GM12878 (cell line): ENCODE results near the gene PRDM16. TPM values are rescaled to one million over a fixed set of nuclear protein-coding genes. Genes with fewer than 3 reads are reported as not detected.

Experiments
- ATAC-seq: fragments of 200-7000 bp; cut with Tn5 transposase; 3 replicates; pipeline ENCODE4 v1.9.1; 2020; ENCODE audit warnings: mild to moderate bottlenecking, moderate library complexity
- BruUV-seq: library from RNA; stranded (reverse); fragments of 400-500 nt; replicated peaks from 2 replicates; lab custom pipeline; 2021; lab: Mats Ljungman, UMichigan
- CTCF ChIA-PET: fragments of 300-600 bp; sonication (Branson Sonifier 250); formaldehyde crosslinking; extraction: SDS; loops from one replicate; lab custom pipeline; 2021; ENCODE audit warnings: inconsistent platforms; lab: Yijun Ruan, JAX
- POLR2A ChIA-PET: fragments of 350-600 bp; formaldehyde crosslinking; extraction: SDS; loops from one replicate; lab custom pipeline; 2021; ENCODE audit warnings: inconsistent platforms; lab: Charles Lee
- RAD21 ChIA-PET: fragments of 300-600 bp; sonication (Branson Sonifier 250); formaldehyde crosslinking; loops from one replicate; lab custom pipeline; 2023; ENCODE audit warnings: antibody characterized with exemption; ENCODE audit not compliant: unreplicated experiment; lab: Charles Lee
- SMC1A ChIA-PET: fragments of 300-600 bp; sonication (Branson Sonifier 250); formaldehyde crosslinking; loops from one replicate; lab custom pipeline; 2023; ENCODE audit not compliant: unreplicated experiment, uncharacterized antibody; lab: Charles Lee
- DNase-seq: peaks from one replicate; pipeline ENCODE4 v3.0.0-alpha.2; 2011; ENCODE audit warnings: low read depth, low spot score
- FAIRE-seq: peaks from 3 replicates; lab custom pipeline; 2011; peaks lifted over from hg19 to GRCh38; lab: Jason Lieb, UNC
- H2AFZ ChIP-seq: 2 replicates; pipeline ENCODE4 v1.6.0; 2011; ENCODE audit warnings: low read depth, low read length, control low read depth; ENCODE audit not compliant: control insufficient read depth
- H3K27ac ChIP-seq: 2 replicates; pipeline ENCODE4 v1.5.1; 2011; ENCODE audit warnings: control low read depth; ENCODE audit not compliant: control insufficient read depth, insufficient read depth
- H3K27me3 ChIP-seq, 2 experiments: replicated peaks in 1 of 2; 2 replicates each; pipeline versions ENCODE4 v1.6.0 to v1.6.1; 2011; ENCODE audit warnings: low read length in 1 of 2; ENCODE audit not compliant: control insufficient read depth in 2 of 2, insufficient read depth in 2 of 2
- H3K36me3 ChIP-seq, 2 experiments: 2 replicates each; pipeline ENCODE4 v1.5.1; 2011; ENCODE audit warnings: low read length in 1 of 2; ENCODE audit not compliant: control insufficient read depth in 2 of 2, insufficient read depth in 2 of 2
- H3K4me1 ChIP-seq: 2 replicates; pipeline ENCODE4 v1.6.1; 2011; ENCODE audit warnings: mild to moderate bottlenecking, low read length, moderate library complexity, mixed read lengths; ENCODE audit not compliant: control insufficient read depth, insufficient read depth
- H3K4me2 ChIP-seq: 2 replicates; pipeline ENCODE4 v1.6.0; 2011; ENCODE audit warnings: control low read depth; ENCODE audit not compliant: control insufficient read depth, insufficient read depth
- H3K4me3 ChIP-seq: fragments of 200-600 bp; sonication (generic); 2 replicates; pipeline ENCODE4 v1.5.1; 2016
- H3K79me2 ChIP-seq: 2 replicates; pipeline ENCODE4 v1.6.0; 2011; ENCODE audit warnings: low read length; ENCODE audit not compliant: control insufficient read depth, insufficient read depth
- H3K9ac ChIP-seq: 2 replicates; pipeline ENCODE4 v1.8.0; 2011; ENCODE audit warnings: low read length, control low read depth, mixed read lengths; ENCODE audit not compliant: control insufficient read depth, insufficient read depth
- H3K9me3 ChIP-seq: replicated peaks from 3 replicates; pipeline ENCODE4 v1.5.1; 2011; ENCODE audit warnings: mild to moderate bottlenecking, low read length; ENCODE audit not compliant: control insufficient read depth, insufficient read depth
- H4K20me1 ChIP-seq: 2 replicates; pipeline ENCODE4 v1.6.0; 2011; ENCODE audit not compliant: control insufficient read depth, insufficient read depth
- BCLAF1 ChIP-seq: fragments of 450-650 bp; IDR thresholded peaks from 2 replicates; pipeline ENCODE4 v1.6.1; 2017; ENCODE audit warnings: antibody characterized with exemption, mild to moderate bottlenecking, moderate library complexity
- CHD1 ChIP-seq: IDR thresholded peaks from 2 replicates; pipeline ENCODE4 v1.6.1; 2012; ENCODE audit warnings: low read depth, low read length, improper control_type of control experiment
- CHD2 ChIP-seq: IDR thresholded peaks from 2 replicates; pipeline ENCODE4 v1.6.1; 2011; ENCODE audit warnings: low read depth, low read length, improper control_type of control experiment, borderline replicate concordance
- DPF2 ChIP-seq: fragments of 450-650 bp; IDR thresholded peaks from 2 replicates; pipeline ENCODE4 v1.6.1; 2017; ENCODE audit warnings: mild to moderate bottlenecking
- EZH2 ChIP-seq: IDR thresholded peaks from 2 replicates; pipeline ENCODE4 v1.6.1; 2012; ENCODE audit warnings: low read depth, mild to moderate bottlenecking, control low read depth, inconsistent platforms, low read length, borderline replicate concordance; ENCODE audit not compliant: control insufficient read depth
- FOS ChIP-seq: IDR thresholded peaks from 3 replicates; pipeline ENCODE4 v1.6.1; 2011; ENCODE audit warnings: borderline replicate concordance; ENCODE audit not compliant: insufficient read length; ENCODE audit errors: extremely low read depth
- FOXK2 ChIP-seq: fragments of 450-650 bp; IDR thresholded peaks from 2 replicates; pipeline ENCODE4 v1.6.1; 2017; ENCODE audit warnings: mild to moderate bottlenecking, moderate library complexity
- HDGF ChIP-seq: fragments of 450-650 bp; IDR thresholded peaks from 2 replicates; pipeline ENCODE4 v1.6.1; 2016; ENCODE audit warnings: antibody characterized with exemption
- MEF2A ChIP-seq: IDR thresholded peaks from 2 replicates; pipeline ENCODE4 v1.6.1; 2011; ENCODE audit warnings: low read depth, mild to moderate bottlenecking, low read length, moderate library complexity; ENCODE audit not compliant: insufficient read depth
- MXI1 ChIP-seq: fragments of 150-350 bp; IDR thresholded peaks from 2 replicates; pipeline ENCODE4 v1.6.1; 2011; ENCODE audit warnings: low read depth, mild to moderate bottlenecking, inconsistent platforms, low read length, improper control_type of control experiment
- NFYB ChIP-seq: IDR thresholded peaks from 2 replicates; pipeline ENCODE4 v1.6.1; 2011; ENCODE audit warnings: low read depth, mild to moderate bottlenecking, low read length, improper control_type of control experiment, moderate library complexity; ENCODE audit not compliant: insufficient read depth
- NRF1 ChIP-seq: conservative IDR thresholded peaks from 2 replicates; pipeline ENCODE4 v1.6.1; 2011; ENCODE audit warnings: mild to moderate bottlenecking, low read depth, low read length, improper control_type of control experiment
- PAX5 ChIP-seq: IDR thresholded peaks from 2 replicates; pipeline ENCODE4 v1.6.1; 2011; ENCODE audit warnings: low read depth, low read length, borderline replicate concordance
- RBBP5 ChIP-seq: fragments of 200-600 bp; sonication (generic); conservative IDR thresholded peaks from 2 replicates; pipeline ENCODE4 v1.6.1; 2016
- RELA ChIP-seq: fragments of 450-650 bp; IDR thresholded peaks from 2 replicates; pipeline ENCODE4 v1.8.0; 2014; ENCODE audit warnings: borderline replicate concordance; ENCODE audit not compliant: partially characterized antibody
- RELB ChIP-seq: fragments of 450-650 bp; IDR thresholded peaks from 2 replicates; pipeline ENCODE4 v1.6.1; 2017; ENCODE audit warnings: low read depth, mild to moderate bottlenecking, moderate library complexity
- TARDBP ChIP-seq: IDR thresholded peaks from 2 replicates; pipeline ENCODE4 v1.6.1; 2016; ENCODE audit warnings: borderline replicate concordance
- WRNIP1 ChIP-seq: IDR thresholded peaks from 2 replicates; pipeline ENCODE4 v1.6.1; 2011; ENCODE audit warnings: low read depth, low read length, improper control_type of control experiment, borderline replicate concordance
- WGBS: methylation state at CpG from one replicate; pipeline ENCODE4 v1.1.6; 2016; ENCODE audit warnings: low lambda C conversion rate; ENCODE audit not compliant: insufficient replicate concordance, insufficient coverage; ENCODE audit errors: missing lambda C conversion rate; 5-methylcytosine and 5-hydroxymethylcytosine counted together
- in situ Hi-C: fragments of 300-500 bp; cut with MboI; formaldehyde crosslinking; loops from 9 replicates; pipeline ENCODE4 v1.14.3; 2018; ENCODE audit warnings: mixed read lengths
- intact Hi-C: fragments of 100-400 bp; cut with micrococcal nuclease; formaldehyde crosslinking; loops from one replicate; pipeline ENCODE4 v1.14.2; 2022; ENCODE audit not compliant: unreplicated experiment
- polyA plus RNA-seq, 11 experiments: library from polyadenylated mRNA; depleted of rRNA in 4 of 11; unstranded in 6 of 11; stranded (reverse) in 5 of 11; fragments of >200 nt; fragmentation: Nextera tagmentation in 4 of 11; fragmentation: Illumina TruSeq in 1 of 11; extraction: Ambion mirVana in 4 of 11; extraction: Trizol in 1 of 11; gene quantifications; 1 replicate in 1 of 11; 2 replicates in 10 of 11; pipeline versions ENCODE4 v1.2.1 to v1.2.3, GENCODE V29; 2011 to 2016; ENCODE audit warnings: inconsistent platforms in 2 of 11, missing spikeins in 2 of 11, low read depth in 1 of 11
- total RNA-seq, 4 experiments: library from RNA; depleted of rRNA in 3 of 4; stranded (reverse); fragments of >200 nt in 3 of 4; fragmentation: Illumina TruSeq in 1 of 4; extraction: Trizol in 1 of 4; gene quantifications; 2 replicates each; pipeline versions ENCODE4 v1.2.1 to v1.2.3, GENCODE V29; 2013 to 2021

Gene PRDM16
- total and polyA plus RNA-seq, 10 of the 15 experiments (the other 5 are each of a cell fraction or from before 2014, with no cell fraction given): 0.03 TPM; not detected in 9

GRCh38 chr1:3021801-3022401 lies 47.1 kb upstream of the PRDM16 start:
- FAIRE-seq (no peak), ATAC-seq (no peak)
- in situ Hi-C loops: no loop called here

More at GRCh38 chr1:3021801-3022401, 47.1 kb upstream of the PRDM16 start:
- CTCF ChIA-PET: no interaction called here
- H3K27me3 ChIP-seq: no peaks in the 10 kb centered on the region
- no peak overlapping the region for H3K9ac ChIP-seq
- H3K36me3 ChIP-seq: no peaks in the 10 kb centered on the region
- TF ChIP-seq FOS (no peak), BCLAF1 (no peak), NRF1 (no peak), RELB (no peak), EZH2 (no peak), NFYB (no peak), FOXK2 (no peak), HDGF (no peak), CHD1 (no peak), MEF2A (no peak), WRNIP1 (no peak), RELA (no peak), PAX5 (no peak), MXI1 (no peak), TARDBP (no peak), DPF2 (no peak), RBBP5 (no peak), CHD2 (no peak)
- no TSS peak for BruUV-seq
- no peak overlapping the region for H3K4me3 ChIP-seq
- SMC1A ChIA-PET: no interaction called here
- POLR2A ChIA-PET: no interaction called here
- no peak overlapping the region for H3K27ac ChIP-seq
- RAD21 ChIA-PET: no interaction called here
- H2AFZ ChIP-seq: no peak overlapping the region
- intact Hi-C loops: no loop called here
- H3K79me2 ChIP-seq: no peaks in the 10 kb centered on the region
- no peaks in the 10 kb centered on the region for H4K20me1 ChIP-seq
- no peak for DNase-seq
- no peaks in the 10 kb centered on the region for H3K4me1 ChIP-seq
- no peaks in the 10 kb centered on the region for H3K9me3 ChIP-seq
- no peak overlapping the region for H3K4me2 ChIP-seq
- 49% methylated on average over 25 of the region's 28 CpGs for WGBS
